HG02938 (cell line): ENCODE data around the gene PAGE2.
"Not testable (repeated sequence)": the region's sequence is repeated elsewhere in the genome, so short reads cannot be mapped to it uniquely, and the experiment has no call there.

ENCODE experiments used
- ATAC-seq: cut with Tn5 transposase; IDR thresholded peaks from one replicate; pipeline ENCODE4 v1.9.1; 2021; ENCODE audit warnings: mild to moderate bottlenecking, moderate library complexity; ENCODE audit not compliant: unreplicated experiment

The PAGE2 gene, protein sequence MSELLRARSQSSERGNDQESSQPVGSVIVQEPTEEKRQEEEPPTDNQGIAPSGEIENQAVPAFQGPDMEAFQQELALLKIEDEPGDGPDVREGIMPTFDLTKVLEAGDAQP

DNA sequence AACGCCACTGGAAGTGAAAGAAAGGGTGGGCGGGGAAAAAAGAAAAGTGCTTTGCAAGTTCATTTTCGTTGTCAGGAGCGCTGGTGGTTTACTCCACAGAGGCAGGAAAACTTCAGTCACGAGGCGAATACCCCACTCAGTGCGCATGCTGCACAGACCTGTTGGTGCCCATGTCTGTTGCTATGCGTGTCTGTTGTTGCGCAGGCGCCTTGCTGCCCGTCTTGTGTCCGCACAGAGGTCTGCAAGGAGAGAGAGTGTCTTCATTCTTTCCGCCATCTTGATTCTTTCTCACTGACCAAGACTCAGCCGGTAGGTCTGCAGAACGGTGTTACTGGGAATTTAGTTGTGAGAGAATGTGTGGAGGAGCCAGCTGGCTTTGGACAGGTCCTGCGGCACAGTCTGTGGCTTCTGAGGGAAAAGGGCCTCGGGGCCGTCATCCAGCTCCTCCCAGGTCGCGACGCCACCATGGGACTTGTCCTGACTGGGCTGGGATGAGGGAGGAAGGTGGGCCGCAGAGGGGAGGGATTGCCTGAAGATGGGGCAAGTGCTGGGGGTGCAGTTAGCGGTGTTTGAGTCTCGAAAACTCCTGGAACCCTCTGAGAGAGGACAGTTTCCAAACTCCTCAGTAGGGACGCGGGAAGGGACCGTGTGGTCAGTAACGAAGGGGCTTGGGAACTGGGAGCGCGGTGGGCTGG, at the start of gene PAGE2:
Gene PAGE2, plus strand, starts transcription at position 224 of the 695 bp plus-strand sequence. CDS start 1,003 bp downstream, outside the sequence.
- no peak for ATAC-seq

DNA sequence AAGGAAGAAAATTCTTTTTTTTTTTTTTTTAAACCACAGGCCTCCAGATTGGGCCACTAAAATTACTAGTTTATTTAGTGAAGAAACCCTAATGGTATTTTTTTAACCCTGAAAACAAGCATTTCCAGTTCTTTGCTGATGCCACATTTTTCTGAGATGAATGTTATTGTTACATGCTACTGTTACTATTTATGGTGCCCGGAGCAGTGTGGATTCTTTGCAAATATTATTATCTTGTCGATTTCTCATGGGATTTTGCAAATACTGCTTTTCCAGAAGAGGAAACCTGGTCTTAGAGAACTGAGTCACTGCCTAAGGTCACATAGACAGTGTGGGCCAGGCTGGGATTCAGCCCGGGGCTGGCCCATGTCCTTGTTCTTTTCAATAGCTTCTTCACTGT, 49.3 kb upstream of the PAGE2 start:
- ATAC-seq: no peak

DNA sequence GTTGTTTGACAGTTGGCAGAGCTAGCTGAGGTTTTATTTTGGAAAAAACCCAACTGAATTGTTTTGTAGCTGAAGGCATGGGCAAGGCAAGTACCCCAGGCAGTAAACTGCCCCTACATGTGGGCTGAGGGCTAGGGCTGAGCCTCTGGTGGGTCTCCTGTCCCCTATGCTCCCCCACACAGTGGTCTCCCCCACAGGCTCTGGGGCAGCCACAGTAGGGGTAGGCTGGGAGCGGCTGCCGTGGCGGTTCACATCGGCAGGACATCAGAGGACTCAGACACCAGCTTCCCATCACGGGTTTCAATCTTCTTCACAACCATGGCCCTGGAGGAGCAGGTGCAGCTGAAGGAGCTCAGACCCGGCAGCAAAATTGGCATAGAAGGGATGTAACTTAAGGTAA, 47.3 kb upstream of the PAGE2 start:
- ATAC-seq: no peak

DNA sequence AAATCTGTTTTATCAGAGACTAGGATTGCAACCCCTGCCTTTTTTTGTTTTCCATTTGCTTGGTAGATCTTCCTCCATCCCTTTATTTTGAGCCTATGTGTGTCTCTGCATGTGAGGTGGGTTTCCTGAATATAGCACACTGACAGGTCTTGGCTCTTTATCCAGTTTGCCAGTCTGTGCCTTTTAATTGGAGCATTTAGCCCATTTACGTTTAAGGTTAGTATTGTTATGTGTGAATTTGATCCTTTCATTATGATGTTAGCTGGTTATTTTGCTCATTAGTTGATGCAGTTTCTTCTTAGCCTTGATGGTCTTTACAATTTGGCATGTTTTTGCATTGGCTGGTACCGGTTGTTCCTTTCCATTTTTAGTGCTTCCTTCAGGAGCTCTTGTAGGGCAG, 38.2 kb upstream of the PAGE2 start:
- not testable (repeated sequence) for ATAC-seq

DNA sequence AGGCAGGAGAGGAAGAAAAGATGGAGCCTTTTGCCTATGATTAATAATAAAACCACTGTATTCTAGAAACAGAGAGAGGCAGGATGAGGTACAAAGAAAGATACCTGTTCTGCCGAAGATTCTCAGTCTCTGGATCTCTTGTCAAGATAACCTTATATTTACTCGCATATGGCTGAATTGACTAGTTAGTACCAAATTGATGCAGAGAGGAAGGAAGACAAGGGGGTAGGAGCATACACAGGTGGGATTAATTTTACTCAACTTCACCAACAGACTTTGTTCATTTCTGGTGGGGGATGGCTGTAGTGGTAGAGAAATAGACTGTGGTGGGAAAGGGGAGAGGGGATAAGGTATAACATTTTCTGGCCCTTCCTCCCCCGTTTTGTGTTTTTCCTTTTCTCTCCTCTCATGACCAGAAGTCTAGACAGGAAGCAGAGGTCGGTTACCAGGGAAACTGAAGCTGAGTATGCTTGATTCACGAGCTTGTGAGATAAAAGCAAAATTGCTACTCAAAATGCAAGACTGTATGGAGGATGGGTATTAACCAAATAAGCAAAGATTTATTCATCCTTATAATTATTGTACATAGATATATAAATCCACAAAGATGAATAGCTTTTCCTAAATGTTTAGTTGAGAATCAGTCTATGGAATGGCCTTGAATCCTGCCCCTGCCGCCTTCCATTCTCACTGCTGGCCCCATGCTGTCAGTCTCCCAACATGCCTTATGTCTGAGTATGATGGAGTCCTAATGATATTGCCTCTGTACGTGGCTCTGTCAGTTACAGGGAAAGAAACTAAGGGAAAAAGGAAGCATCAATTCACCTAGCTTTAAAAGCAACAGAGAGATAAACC, 31.8 kb upstream of the PAGE2 start:
- ATAC-seq: no peak

DNA sequence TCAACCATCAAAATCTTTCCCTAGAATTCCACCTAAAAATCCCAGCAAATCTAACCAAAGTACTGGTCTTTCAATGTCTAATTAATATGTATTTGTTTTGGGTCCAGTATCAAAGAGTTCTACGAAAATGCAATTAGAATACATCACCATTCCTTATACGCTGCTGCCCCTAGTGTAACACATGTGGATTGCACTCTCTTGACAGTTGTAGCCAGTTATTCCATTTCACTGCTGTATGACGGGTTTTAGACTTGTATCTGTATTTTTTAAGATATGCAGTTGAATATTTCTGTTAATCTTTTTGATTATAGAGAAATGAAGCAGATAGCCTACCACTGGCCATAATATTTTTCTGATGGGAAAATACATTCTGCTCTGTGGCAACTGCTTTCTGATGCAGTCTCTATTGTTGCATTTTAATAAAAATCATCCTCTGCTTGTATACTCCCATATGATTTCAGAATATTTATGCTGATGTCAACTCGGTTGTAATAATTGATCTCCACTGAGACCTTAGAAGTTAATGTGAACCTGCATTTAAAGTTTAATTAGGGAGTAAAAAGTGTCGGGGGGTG, 31.1 kb upstream of the PAGE2 start:
- ATAC-seq: no peak

DNA sequence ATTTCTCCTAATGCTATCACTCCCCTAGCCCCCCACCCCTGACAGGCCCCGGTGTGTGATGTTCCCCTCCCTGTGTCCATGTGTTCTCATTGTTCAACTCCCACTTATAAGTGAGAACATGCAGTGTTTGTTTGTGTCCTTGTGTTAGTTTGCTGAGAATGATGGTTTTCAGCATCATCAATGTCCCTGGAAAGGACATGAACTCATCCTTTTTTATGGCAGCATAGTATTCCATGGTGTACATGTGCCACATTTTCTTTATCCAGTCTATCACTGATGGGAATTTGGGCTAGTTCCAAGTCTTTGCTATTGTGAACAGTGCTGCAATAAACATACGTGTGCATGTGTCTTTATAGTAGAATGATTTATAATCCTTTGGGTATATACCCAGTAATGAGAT, 21.6 kb upstream of the PAGE2 start:
- ATAC-seq: not testable (repeated sequence)

DNA sequence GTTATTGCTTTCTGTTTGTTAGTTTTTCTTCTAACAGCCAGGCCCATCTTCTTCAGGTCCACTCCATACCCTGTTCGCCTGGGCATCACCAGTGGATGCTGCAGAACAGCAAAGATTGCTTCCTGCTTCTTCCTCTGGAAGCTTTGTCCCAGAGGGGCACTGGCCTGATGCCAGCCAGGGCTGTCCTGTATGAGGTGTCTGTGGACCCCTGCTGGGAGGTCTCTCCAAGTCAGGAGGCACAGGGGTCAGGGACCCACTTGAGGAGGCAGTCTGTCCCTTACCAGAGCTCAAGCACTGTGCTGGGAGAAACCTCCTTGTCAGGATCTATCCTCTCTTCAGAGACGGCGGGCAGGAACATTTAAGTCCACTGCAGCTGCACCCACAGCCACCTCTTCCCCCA, 16.5 kb upstream of the PAGE2 start:
- ATAC-seq: no peak

DNA sequence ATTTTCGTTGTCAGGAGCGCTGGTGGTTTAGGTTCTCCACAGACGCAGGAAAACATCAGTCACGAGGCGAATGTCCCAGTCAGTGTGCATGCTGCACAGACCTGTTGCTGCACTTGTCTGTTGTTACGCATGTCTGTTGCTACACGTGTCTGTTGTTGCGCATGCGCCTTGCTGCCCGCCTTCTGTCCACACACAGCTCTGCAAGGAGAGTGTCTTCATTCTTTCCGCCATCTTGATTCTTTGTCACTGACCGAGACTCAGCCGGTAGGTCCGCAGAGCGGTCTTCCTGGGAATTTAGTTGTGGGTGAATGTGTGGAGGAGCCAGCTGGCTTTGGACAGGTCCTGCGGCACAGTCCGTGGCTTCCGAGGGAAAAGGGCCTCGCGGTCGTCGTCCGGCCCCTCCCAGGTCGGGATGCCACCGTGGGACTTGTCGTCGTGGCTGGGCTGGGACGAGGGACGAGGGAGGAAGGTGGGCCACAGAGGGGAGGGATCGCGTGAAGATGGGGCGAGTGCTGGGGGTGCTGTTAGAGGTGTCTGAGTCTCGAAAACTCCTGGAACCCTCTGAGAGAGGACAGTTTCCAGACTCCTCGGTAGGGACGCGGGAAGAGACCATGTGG, 13.9 kb upstream of the PAGE2 start, which contains the start of gene PAGE2B:
Gene PAGE2B, plus strand, starts transcription at position 180 of the 617 bp plus-strand sequence. CDS start 1,012 bp downstream, outside the sequence.
- ATAC-seq: no peak

DNA sequence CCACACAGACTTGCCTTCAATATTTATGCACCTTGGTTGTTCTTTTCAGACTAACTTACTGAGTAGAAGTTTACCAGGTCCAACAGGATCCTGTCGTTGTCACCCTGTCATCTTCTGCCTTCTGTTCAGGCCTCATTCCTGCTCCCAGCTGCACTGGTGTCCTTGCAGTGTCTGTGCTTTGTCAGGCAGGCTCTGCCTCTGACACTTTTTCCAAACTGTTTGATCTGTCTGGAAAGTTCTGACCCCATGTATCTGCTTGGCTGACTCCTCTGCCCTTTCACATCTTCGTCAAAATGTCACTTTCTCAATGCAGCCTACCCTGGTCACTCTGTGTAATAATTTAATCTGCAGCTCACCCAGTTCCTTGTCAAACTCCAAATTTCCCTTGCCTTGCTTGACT, 9.9 kb downstream of the PAGE2 start:
- ATAC-seq: no peak

DNA sequence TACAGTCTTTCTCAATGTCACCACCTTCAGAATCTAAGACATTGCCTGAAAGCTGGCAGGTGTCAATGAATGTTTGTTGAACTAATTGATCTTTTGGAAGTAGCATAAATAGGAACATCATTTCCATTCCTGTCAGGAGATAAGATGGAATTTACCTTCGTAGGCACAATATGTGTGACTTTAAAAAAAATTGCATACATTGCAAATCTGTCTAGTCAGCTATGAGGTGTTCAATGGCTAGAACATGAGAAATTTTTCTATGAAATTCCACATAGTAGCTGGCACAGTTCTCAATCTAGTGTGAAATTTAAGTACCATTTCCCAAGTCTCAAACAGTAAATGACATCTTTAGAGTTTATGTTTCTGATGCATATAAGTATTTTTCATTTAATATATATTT, 10.3 kb downstream of the PAGE2 start:
- no peak for ATAC-seq

DNA sequence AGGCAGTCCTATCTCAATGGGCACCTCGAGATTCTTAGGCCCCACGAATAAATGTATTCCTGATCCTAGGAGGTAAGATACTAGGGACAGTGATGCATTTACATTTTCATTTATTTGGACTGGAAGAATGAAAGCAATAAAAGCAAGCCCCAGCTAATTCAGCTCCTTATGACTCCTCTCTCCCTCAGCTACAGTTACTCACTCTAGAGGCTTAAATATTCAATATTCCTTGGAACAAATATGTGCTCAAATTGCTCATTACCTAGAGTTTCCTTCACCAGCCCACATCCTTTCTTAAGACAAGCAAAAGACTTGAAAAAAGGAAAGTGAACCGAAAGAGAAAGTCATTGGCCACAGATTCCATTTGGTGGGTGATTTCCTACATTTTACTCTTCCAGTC, 13.9 kb downstream of the PAGE2 start:
- ATAC-seq: no peak

DNA sequence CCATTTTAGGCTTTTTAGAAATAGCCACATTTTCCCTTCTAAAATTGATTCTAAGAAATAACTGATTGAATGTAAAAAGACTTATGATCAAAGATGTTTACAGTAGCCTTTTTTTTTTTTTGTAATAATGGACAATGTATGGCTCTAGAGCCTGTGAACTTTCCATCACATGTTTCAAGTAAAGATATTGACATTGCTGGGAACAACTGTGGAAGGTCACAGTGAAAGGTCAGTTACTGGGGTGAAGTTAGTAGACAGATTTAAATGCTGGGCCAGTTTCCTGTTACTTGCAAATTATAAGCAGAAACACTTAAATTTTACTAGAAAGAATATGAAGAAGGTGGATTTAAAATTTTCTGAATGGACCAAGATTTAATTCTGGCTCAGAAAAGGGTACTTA, 18.4 kb downstream of the PAGE2 start:
- ATAC-seq: no peak

DNA sequence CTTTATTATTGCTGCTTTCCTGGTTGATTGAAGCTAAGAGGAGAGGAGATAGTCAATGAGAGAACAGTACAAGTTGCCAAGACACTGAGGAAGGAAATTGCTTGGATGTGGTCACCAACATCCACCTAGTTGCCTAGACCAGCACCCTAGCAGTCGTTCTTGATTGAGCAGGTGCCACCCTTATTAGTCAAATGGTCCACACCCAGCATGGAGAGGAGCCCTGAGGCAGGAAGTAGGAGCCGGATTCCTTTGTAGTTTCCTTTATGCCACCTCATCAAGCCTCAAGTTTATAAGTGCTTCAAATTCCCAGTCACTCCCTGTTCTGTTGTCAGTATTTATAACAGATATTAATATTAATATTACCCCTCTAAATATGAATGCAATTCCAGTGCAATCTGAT, 19.1 kb downstream of the PAGE2 start:
- ATAC-seq: no peak

DNA sequence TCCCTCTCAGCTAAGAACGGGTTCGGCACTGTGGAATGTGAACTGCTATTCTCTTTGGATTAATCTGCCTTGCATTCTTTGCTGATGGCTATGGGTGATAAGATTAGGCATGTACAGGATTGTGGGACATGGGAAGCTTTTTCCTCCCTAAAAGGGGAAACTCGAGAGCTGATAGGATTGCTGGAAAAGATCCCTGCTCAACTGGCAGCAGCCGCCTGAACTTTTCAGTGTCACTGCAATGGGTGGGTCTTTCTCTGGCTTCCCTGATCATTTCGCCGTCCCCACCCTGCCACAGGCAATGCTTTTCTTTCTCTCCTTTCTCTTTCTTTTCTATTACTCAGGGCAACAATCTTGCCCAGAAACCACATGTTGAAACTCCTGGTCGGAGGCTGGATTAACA, 20.5 kb downstream of the PAGE2 start:
- no peak for ATAC-seq

DNA sequence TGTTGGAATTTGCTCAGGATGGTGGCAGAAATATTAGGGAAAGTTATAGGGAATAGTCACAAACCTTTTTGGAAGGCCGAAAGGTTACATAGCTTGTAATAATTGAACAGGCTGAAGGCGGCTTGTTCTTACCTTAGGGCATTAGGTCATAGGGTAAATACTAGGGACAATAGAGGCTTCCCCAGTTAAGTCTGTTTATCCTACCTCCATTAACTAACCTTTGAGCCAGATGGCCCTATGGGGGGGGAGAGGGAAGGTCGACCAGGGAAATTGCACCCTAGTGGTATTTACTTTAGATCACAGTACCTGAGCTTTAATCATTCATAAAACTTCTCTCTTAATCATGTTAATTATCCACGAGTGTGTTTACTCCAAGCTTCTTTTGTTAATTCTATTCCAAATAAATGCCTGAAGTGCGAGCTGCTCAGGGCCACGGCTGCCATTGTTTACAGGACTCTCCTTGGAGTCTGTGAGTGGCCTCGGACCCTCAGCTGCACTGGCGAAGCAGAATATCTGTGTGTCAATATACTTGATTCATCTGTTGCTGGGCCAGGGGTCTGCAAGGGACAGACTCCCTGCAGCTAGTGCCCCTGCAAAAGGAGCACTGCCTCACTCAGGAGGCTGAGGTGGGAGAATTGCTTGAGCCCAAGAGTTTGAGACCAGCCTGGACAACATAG, 22.9 kb downstream of the PAGE2 start:
- no peak for ATAC-seq

DNA sequence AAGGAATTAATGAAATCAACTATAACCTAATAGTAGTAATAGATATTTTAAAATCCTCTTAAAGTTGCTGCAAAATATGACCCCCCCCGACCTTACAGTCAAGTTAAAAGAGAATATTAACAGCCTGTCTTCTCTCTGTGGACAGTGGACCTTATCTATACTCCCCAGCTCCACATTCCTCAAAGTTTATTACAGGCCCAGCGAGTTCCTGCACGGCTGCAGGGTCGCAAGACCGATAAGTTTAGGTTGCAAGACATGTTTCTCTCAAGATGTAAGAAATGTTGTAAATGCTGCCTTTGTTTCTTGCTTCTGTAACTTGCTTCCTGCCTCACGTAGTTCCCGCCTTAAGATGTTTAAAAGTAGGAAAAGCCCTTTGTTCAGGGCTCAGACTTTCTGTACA, 27.8 kb downstream of the PAGE2 start:
- not testable (repeated sequence) for ATAC-seq

DNA sequence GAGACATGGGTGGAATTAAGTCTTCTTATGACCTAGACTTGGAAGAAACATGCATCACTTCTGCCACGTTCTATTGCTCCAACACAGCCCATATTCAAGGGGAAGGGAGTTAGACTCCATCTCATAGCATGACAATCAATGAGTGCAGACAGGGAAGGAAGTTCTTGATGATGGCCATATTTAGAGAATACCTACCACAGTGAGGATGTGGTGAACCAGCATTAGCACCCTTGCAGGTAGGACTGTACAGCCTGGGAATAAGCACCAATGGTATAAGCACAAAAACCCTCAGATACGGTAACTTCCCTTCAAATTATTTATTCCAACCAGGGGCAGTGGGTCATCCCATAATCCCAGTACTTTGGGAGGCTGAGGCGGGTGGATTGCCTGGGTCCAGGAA, 29.8 kb downstream of the PAGE2 start:
- no peak for ATAC-seq

DNA sequence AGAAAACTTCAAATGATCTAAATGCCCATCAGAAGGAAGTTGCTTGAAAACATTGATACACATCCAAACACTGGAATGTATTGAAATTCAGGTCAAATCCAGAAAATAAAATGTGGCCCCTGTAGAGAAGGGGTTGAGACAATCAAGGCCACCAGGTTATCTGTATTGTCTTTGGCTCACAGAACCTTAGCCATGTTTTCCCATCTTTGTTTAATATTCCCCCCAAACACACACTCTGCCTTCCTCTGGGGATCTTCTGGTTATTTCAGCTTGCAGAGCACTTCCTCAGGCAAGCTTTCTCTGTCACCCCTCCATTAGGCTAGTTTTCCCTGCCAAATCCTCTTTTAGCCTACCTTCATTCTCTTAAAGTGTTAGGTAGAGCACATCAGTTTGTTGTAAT, 30.5 kb downstream of the PAGE2 start:
- no peak for ATAC-seq

DNA sequence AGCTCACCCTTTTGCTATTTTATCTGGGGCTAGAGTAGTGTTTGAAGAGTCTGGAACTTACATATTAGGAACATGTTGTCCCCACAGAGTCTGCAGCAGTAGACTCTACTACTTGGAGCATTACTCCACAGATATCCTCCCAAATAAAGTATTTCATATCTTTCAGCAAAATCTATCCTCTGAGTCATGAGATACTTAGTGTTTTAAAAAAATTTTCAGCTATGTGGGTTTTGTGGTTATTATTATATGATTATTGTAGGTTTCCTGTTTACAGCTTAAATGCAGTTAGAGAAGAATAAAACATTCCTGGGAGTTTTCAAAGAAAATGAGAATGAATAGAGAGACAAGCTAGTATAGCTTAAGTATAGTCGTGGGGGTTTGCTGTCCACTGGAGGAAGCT, 30.9 kb downstream of the PAGE2 start:
- no peak for ATAC-seq
